ENCODE measurements around the gene DNAJC18.

The DNAJC18 gene

DNA sequence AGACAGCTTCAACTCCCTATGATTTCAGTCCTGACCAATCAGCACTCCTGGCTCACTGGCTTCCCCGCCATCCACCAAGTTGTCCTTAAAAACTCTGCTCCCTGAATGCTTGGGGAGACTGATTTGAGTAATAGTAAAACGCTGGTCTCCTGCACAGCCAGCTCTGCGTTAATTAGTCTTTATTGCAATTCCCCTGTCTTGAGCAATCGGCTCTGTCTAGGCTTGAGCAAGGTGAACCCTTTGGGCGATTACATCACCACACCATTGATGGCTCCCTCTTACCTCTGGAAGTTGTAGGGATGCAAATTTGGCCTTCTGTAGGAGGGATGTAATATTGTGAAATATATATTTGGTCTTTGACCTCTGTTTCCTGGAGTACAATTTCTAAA, 53.3 kb downstream of the DNAJC18 start:
- no peak for DNase-seq

DNA sequence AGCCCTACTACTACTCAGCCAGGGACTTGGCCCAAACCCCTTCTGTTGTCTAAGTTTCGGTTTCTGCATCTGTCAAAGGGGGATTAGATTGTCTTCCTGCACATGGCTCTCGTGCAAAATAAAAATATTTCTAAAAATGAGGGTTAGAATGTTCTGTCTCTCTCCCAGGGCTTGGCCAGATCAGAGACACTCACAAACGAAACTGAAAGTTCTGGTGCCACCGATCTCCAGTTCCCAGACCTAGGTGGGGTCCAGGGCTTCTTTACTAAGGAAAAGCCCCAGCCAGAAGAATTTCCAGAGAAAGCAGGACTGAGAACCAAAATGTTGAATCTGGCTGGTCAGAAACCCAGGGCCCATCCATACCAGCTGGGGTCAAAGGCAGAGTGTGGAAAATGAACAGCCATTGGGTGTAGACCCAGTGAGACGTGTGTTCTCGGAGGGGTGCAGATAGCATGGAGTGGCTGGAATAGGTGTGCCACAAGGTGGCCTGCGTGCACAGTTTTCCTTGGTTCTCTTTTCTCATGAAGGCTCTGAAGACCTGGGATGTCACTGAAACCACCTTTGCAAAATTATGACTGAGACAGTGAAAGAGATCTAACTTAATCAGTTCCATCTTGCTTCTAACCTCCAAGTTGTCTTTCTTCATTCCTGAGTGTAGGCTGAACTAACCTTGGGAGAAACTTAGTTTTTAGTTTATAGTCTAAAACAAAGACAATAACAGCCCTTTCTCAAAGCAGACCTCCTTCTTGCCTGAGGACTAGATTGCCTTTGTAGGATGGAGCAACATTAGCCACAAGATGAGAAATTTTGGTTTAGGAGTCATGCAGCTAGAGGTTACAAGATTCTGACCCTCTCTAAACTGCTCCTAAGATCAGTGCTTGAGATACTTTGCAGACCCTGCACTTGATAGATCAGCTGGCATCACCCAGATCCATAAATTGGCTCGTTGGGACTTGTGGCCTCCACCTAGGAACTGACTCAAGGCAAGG, 54.0 kb downstream of the DNAJC18 start:
- no peak for DNase-seq

DNA sequence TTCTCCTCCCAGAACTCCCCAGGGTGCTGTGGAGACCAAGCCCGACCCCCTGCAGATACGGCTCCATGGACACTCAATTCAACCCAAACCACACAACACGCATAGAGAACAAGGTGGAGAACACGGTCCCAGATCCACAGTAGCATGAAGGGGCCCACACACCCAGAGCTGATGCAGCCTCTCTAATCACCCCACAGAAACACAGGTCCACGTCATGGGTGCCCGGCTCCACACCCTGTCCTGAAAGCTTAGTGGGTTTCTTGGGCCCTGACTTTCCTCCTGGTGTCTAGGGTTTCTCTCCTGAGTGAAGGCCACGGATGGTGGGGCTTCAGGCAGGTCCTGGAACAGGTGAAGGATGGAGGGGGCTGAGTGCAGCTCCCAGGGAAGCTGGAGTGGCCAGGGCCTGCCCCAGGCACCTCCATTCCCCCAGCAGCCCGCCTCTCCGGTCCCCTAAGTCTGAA, 54.7 kb downstream of the DNAJC18 start:
- no peak for DNase-seq

DNA sequence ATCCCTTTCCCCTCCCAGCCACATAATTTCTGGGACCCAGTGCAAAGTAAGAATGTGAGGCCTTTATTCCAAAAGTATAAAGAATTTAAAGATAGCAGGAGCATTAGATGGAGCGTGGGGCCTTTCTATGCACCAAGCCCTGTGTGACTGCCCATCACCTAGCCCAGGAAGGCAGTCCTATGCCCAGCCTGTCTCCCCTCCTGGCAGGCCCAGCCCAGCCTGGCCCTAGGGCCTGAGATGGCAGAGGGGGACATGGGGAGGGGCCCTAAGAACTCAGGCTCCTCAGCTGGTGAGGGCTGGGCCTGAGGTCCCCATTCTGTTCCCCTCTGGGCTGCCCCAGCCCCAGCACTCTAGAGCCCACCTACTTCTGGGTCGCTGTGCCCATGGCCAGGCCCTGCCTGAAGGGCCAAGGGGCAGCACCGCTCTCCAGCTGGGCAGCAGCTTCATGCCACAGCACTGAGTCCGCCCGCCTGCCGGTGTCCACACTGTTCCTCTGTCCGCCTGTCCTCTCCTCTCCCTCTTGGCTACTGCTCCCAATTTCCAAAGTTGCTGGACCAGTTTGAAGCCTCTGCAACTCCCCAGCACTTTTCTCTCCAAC, 55.2 kb downstream of the DNAJC18 start:
- no peak for DNase-seq

DNA sequence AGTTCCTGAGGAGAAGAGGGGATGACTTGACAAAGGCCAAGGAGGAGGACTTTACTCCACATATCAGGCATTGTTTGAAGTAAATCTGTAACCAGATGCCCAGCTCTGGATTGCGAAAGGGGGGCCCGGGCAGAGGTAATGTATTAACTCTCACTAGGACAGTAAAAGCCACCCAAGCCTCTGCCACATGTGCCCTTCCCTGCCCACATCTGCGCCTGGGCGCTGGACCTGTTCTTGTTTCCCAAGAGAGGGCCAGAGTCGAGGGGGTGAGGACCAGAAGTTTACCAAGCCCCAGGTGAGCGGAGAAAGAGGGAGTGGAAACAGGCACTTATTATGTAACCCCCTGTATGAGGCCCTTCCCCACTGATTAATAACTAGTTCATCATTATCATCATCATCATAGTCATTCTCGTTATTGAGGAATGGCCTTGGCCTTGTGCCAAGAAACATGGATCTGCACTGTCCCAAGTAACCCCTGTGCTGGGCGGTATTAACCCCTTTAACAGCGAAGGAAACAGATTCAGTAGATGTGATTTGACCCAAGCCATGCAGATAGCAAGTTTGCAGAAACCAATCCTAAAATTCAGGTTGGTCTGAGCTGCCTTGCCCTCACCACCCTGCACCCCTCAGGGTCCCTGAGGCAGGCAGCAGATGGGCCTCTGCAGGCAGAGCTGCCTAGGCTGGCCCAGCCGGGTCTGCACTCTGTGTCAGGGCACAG, 55.9 kb downstream of the DNAJC18 start, which contains the start of gene SLC23A1:
Gene SLC23A1, minus strand, starts transcription at position 23 of the 718 bp plus-strand sequence. CDS start 44 bp downstream, outside the sequence.
- no peak for DNase-seq

DNA sequence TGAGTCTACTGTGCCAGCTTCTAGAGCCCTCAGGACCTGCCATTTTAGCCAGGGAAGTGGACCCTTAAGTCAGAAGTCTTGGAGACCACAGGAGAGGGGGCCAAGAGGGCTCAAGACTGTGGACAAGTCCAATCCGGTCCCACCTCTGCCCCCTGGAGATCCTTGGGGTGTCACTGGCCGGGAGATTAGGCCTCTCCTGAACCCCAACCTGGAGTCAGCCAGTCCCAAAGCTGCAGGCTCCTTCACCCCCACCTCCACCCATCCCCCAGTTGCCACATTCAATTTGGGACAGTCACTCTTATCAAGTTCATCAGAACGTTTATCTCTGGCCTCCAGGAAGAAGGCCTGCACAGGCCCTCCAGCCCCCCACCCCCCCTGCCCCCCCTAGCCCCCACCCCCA, 56.5 kb downstream of the DNAJC18 start:
- DNase-seq = no peak

DNA sequence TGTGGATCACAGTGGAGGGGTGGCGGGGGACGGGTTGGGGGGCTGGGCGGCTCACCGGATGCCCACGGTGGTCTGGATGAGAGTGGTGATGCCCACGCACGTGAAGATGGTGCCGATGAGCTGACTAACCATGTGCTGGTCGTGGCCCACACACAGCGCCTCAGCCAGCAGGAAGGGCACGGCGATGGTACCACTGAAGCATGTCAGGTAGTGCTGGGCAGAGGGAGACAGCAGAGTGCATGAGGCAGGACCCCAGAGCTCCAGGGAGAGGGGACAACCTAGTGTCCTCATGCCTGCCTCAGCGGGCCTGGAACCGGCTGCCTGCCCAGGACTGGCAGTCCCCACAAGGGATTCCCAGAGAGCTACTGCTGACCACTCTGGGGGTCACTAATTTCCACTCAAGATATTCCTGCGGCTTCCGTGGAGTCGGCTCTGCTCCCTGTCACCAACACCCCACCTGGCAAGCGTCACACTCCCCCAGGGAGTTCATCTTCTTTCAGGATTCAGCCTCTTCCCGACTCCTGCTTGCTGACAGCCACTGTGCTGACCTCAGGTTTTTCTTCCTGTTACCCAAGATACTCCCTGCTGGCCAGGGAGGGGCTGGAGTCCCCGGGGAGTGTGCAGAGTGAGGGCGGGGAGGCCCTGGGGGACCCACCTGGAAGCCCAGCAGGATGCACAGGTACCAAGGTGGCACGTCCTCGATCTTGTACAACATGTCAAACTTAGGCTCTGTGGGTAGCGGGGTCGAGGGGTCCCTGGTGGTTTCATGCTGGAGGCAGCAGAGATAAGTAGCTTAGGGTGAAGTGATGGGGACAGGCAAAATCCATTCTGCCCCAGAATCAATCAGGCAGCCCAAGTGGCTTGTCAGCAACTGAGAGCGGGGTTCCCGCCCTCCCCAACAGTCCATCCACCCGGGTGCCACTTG, 57.2 kb downstream of the DNAJC18 start:
- no peak for DNase-seq

DNA sequence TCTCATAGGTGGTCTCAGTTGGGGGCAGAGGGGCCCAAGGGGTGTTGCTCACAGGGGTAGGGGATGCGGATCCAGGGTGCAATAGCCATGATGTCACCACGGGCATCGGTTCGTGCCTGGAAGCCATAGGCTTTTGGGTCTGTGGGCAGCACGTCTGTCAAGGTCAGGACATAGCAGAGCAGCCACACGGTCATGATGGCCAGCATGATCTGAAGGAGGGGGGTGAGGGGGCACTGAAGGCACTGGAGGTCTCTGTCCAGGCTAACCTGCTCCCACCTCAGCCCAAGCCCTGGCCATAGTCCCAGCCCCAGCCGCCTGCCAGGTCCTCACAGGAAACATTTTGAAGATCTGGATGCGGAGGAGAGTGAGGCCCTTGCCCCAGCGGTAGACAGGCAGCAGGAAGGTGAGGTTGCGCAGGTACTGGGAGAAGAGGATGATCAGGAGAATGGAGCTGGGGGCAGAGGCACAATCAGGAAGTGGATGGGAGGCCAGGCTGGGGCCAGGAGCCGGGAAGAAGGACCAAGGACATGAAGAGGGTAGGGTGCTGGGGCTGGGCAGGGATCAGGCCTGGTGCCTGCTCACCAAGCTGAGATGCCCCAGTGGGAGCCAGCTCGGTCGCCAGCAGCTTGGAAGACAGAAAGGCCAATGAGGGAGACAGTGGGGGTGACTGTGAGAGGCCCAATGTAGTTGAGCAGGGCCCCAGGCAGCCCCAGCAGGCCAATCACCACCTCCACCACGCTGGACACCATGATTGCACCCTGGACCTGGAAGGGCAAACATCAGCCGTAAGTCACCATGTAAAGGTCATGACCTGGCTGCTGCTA, 59.5 kb downstream of the DNAJC18 start:
- DNase-seq = no peak

DNA sequence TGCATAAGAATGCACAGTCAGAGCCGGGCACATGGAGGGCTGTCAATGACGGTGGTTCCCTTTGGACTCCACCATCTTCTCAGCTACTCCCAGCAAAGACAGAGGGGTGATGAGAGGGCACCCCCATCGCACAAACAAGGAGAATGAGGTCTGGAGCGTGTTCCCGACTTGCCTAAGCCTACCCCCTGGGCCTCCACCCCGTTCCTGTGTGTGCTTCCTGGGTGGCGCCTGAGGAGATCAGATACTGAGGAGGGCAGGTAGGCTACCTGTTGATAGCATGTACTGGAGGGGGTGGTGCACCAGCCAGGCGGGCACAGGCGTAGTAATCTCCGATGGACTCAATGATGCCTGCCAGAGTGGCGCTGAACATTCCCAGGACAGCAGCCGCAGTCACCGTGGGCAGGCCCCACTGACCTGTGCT, 60.4 kb downstream of the DNAJC18 start:
- no peak for DNase-seq

DNA sequence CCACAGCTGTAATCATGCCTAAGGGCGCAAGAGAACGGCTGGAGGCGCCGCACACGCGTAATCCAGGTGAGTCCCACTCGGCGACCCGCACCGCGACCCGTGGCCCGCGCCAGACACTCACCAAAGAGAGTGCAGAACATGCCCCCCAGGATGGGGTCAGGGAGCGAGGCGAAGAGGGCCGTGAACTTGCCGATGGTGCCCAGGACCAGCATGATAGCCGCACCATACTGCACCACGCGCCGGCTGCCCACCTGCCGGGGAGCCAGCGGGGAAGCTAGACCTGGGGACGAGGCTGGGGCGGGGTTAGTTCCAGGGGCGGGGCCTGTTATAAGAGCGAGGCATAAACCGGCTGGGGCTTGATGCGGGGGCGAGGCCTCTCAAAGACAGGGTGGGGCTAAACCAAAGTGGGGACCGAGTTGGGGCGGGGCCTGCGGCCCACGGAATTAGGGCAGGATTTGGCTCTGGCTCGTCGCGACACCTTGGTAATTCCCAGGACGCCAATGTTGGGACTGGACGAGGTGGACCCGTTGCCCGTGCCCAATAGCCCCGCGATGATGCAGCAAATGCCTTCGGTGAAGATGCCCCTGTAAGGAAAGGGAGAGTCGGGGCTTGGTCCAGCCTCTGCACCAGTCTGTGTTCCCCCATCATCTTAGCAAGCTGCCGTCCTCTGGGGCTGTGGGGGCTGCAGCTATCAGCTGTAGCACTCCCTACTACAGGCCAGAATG, 61.1 kb downstream of the DNAJC18 start:
- DNase-seq = no peak

DNA sequence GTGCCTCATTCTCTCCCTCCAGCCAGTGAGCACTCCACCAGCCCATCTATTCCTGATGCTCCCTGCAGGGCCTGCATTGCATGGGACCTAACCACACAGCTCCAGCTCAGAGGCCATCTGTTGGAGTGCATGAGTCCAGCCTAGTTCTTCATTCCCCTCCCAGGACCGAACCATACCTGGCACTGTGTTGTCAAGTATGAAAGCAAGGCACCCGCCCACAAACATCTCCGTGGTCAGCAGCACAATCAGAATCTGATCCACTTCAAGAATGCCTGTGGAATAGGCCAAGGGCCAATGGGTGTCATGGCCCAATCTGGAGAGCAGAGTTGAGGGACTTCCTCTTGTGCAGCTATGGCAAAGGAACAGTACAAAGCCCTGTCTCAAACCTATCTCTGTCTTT, 62.1 kb downstream of the DNAJC18 start:
- no peak for DNase-seq

DNA sequence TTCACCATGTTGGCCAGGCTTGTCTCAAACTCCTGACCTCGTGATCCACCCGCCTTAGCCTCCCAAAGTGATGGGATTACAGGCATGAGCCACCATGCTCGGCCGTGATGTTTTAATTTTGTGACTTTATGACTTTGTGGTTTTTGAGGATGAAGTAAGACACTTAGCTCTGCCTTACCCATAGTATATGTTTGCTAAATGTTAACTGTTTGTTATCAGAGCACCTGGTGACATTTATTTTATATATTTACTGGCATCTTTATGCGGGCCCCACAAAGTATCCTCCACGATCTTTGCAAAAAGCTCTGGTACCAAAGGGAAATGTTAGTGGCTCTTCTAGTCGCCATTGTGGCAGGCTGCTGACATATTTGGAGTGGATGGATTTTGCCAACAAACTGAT, 63.0 kb downstream of the DNAJC18 start:
- DNase-seq = no peak

DNA sequence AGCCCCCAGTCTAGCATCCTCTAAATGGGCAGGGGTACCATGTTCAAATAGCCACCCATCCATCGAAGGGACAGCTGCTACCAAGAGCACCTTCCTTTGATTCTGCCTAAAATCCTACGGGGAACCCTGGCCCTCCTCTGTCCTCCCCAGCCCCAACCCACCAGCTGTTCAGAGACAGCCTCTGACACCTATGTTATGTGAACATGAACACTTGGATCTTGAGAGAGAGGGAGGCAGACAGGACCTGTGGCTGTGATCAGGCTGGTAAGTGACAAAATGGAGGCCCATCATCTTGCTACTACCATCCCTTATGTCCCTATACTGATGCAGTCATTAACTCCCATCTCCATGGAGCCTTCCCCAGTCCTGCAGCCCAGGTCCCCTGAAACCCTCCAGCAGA, 64.4 kb downstream of the DNAJC18 start:
- no peak for DNase-seq

DNA sequence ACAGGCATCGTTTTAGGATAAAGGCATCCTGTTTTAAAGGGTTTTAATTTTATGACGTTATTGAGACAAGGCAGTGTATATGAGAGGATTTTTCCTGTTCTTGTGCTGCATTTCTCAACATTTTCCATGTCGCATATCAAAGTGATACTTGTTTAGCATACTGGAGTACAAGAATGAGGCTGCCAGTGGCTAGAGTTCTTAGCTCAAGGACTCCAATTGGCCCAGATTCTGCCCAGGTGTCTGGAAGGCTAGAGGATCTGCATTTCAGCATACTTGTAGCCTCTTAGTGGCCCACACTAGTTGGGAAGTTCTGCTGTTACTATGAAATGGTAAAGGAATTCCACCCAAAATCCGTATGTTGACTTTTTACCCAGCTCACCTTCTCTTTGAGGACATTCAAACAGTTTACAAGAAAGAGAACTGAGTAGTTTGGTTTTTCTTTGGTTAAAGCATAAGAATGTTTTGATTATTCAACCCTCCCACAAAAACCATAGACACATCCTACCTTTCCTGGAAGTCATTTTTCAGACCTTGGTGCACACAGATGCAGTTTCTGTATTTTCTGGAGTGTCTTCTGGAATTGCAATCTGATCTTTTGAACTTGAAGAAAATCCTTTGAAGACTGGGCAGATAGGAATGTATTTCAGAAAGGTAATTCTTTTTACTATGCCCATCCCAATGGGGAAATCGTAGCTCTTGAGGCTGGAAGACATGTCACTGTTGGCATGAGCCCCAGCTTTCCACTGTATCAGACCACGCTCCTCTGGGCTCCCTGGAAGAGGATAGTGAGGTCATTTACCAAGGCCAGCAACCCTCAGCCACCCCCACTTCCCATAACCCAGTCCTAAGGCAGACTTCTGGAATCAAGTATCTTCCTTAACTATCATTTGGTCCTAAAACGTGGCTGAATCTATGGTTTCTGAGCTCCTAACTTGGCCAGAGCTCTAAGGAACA, 67.6 kb downstream of the DNAJC18 start:
- DNase-seq = no peak

DNA sequence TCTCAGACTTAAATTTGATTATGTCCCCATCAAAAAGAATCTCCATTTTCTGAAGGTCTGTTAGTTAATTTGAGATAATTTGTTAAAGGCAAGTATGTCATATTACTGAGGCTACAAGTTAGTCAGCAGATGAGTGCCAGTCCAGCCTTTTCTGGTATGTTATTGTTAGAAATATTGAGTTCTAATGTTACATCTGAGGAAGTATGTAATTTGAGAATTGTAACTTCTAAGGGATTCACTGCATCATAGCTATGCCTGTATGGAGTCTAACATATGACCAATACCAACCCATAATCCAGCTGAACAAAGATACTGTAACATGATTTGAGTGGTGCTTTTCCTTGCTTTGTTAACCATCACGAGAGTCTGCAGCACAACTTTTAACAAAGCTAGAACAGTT, 70.1 kb downstream of the DNAJC18 start:
- DNase-seq = no peak

DNA sequence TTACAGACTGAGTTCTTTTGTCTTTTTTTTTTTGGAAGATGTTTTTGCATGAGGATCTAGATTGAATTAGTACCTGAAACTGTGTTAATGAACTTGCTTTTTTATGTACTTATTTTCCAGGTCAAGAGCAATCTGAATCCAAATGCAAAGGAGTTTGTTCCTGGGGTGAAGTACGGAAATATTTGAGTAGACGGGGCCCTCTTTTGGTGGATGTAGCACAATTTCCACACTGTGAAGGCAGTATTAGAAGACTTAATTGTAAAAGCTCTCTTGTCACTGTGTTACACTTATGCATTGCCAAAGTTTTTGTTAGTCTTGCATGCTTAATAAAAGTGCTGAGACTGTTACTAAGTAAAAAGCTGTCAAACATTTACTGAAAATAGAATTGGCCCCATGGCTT, 70.7 kb downstream of the DNAJC18 start:
- no peak for DNase-seq

DNA sequence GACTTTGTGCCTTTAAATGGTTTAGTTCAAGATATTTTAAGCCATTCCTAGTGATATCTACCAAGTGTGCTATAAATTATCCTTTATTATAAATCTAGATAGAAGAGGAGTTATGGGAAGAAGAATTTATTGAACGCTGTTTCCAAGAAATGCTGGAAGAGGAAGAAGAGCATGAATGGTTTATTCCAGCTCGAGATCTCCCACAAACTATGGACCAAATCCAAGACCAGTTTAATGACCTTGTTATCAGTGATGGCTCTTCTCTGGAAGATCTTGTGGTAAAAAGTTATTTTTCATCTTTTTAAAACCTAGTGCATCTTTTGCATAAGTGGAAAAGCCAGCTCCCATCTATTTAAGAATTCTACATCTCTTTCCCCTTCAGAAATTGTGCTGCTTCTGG, 74.9 kb downstream of the DNAJC18 start:
- DNase-seq = no peak

DNA sequence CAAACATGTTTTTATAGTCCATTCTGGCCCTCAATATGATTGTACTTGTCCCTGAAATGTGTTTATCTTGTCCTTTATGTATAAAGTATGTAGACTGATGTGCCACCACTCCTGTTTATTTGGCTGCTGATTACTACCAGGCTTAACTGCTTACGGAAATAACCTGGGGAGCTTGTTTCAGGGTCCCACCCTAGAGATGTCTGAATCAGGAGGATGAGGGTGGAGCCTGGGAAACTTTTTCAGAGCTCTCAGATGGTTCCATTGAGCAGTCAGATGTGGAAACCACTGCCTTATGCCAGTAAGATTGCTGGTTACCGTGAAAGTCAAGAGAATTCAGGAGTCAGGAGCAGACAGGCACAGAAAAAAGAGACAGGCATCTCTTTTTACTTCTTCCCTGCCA, 75.4 kb downstream of the DNAJC18 start:
- no peak for DNase-seq

DNA sequence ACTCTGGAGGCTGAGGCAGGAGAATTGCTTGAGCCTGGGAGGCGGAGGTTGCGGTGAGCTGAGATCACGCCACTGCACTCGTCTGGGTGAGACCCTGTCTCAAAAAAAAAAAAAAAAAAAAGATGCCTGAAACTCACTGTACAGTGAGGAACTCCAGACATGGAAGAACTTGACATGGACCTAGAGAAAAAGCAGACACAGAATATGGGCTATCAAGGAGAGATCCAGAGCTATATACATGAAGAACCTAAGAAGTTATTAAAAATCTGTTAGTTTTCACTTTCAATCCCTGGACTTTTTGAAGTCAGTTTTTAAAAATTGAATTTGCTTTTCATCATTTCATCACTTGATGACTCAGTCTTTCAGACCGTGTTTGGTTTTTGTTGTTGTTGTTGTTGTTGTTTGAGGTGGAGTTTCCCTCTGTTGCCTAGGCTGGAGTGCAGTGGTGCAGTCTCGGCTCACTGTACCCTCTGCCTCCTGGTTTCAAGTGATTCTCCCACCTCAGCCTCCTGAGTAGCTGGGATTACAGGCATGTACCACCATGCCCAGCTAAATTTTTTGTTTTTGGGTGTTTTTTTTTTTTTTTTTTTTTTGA, 77.4 kb downstream of the DNAJC18 start:
- DNase-seq = no peak
